HG02840 (cell line): ENCODE data around the gene AJM1.
"Not testable (repeated sequence)": the region's sequence is repeated elsewhere in the genome, so short reads cannot be mapped to it uniquely, and the experiment has no call there.

Experiments used
- ATAC-seq: cut with Tn5 transposase; IDR thresholded peaks from one replicate; pipeline ENCODE4 v1.9.1; 2021; ENCODE audit warnings: mild to moderate bottlenecking, moderate library complexity, moderate number of reproducible peaks; ENCODE audit not compliant: unreplicated experiment, low FRiP score

Gene AJM1

DNA sequence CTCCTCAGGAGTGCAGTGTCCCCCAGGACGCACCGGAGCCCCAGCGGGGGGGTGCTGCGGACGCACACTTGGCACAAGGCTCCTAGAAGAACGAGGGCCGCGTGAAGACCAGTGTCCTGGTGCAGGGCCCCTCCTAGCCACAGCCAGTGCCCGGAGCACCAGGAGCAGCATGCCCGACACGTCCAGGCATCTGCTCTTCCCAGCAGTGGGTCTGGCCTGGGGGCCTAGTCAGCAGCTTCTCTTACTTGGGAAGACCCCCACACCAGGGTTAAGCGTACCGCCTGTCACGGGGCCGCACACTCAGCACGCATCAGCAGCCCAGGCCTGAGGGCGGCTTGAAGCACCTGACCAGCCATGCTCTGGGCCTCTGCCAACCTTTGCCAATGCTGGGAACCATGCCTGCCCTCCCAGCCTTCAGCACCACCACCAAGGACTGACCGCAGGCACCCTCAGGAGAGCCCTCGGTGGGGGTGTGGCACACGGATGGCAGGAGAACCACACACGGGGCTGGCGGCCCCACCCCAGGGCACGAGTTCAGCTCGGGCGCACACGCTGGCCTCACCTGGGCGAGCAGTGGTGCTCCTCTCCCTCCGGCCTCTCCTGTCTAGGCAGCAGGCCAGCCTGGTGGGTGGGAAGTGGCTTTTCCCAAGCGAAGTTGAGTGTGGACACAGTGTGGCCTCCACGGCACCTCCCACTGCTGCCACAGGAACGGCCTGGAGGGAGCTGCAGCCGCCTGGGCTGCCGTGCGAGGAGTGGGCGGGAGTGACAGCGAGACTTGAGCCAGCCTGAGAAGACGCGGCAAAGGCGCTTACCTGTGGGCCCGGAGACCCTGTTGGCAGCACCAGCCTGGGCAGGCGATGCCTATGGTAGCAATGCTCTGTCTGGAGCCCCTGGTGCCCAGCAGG, 12.0 kb upstream of the AJM1 start:
- no peak for ATAC-seq

DNA sequence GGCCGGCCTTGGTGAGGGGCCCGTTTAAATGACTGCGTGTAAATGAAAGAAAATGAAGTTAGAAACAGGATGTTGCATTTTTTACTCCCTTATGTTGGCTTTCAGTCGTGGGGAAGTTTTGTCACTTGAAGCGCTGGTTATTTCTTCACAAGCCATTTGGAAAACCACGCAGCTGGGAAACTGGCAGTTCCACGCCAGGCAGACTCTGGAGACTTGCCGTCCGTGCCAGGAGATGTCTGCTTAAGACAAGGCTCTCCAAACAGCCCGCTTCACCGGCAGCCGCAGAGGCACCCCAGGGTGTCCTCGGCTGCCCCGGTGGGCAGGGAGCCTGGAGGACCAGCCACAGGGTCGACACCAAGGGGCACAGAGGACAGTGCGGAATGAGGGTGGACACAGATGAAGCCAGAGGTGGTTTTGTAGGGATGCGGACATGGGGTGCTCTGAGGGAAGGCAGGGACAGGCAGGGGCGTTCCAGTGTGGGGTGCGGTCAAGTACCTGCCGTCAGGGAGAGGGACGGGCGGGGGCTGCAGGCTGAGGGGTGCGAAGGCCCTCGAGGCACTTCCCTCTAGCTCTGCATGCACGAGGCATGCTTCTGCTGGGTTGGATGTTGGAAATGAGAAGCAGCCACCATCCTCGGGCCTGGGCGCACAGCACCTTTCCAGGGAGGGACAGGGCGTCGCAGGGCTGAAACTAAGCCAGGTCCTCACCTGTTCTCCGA, 11.1 kb upstream of the AJM1 start:
- no peak for ATAC-seq

DNA sequence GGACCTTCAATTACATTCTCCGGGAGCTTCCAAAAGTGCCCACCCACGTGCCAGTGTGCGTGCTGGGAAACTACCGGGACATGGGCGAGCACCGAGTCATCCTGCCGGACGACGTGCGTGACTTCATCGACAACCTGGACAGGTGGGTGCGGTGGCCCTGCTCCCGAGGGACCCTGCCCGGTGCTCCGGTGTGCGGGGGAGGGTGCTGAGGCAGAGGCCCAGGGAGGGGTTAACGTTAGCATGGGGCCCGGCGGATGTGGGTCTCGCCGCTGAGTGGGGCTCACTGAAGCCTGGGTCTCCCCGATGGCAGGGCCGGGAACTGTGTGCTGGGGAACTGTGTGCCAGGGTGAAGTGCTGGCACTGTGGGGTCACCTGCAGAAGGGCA, 10.6 kb upstream of the AJM1 start:
- no peak for ATAC-seq

- ATAC-seq: no peak
These were observed 9.7 kb upstream of the AJM1 start for GRCh38 chr9:136832581-136832980.

DNA sequence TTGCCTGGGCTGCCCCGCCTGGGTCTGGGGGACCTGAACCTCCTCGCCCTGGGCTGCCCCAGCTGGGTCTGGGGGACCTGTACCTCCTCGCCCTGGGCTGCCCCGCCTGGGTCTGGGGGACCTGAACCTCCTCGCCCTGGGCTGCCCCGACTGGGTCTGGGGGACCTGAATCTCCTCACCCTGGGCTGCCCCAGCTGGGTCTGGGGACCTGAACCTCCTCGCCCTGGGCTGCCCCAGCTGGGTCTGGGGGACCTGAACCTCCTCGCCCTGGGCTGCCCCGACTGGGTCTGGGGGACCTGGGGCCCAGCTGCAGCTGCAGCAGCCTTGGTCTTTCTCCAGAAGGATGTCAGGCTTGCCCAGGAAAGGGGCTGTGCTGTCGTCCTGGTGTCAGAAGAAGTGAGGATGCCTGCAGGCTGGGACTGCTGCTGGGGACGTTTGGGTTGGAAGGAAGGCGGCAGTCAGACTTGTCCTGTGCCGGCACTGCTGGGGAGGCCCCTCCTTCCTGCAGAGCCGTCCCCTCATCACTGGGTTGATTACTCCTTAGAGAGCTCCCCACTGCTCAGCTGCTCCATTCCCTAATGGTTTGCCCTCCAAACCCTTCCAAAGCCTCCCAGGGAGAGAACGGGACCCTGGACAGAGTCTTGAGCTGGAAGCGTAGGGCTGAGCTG, 8.8 kb upstream of the AJM1 start:
- not testable (repeated sequence) for ATAC-seq

GRCh38 chr9:136835162-136835931, 6.9 kb upstream of the AJM1 start:
- ATAC-seq: no peak

GRCh38 chr9:136835932-136836904, 6.1 kb upstream of the AJM1 start:
- ATAC-seq: no peak

GRCh38 chr9:136837146-136837855, 5.0 kb upstream of the AJM1 start:
- no peak for ATAC-seq

DNA sequence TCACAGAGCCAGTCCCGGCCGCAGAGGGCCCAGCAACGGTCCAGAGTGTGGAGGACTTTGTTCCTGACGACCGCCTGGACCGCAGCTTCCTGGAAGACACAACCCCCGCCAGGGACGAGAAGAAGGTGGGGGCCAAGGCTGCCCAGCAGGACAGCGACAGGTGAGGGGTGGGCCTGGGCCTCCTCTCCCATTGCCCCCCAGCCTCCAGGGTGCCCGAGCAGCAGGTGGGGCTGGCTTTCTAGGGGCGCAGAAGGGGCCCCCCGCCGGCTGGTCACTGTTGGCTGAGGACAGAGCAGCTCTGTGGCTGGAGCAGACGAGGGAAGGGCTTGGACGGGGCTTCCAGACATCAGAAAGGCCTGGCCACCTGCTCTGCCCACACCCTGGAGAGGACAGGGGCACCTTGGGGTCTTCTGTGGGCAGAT, 4.4 kb upstream of the AJM1 start:
- ATAC-seq: not testable (repeated sequence)

DNA sequence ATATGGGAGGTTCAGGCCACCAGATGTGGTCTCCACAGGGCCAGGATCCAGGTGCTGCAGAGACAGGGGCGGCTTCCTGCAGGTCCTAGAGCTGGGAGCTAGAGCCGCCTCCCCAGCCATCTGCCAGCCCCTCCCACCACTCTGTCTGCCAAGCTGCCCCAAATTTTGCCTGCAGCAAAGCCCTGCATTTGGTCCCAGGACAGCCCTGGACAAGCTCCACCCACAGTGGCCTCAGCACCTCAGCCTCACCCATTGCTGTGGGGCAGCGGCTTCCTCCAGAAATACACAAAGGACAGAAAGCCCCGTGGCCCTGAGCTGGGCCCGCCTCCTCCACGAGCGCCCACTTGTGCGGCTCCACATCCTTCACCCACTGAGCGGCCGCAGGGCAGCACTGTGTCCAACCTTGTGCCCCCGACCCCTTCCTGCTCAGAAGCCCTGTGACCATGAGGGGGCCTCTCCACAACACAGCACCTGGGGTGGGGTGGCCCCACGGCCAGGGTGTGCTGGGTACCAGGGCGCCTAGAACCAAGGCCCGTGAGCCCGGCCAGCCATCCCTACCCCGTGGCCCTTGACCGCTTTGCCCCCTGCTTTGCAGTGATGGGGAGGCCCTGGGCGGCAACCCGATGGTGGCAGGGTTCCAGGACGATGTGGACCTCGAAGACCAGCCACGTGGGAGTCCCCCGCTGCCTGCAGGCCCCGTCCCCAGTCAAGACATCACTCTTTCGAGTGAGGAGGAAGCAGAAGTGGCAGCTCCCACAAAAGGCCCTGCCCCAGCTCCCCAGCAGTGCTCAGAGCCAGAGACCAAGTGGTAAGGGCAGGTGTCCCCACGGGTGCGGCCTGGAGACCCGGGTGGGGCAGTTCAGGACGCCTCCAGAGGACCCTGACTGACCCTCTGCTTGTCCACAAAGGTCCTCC, 3.7 kb upstream of the AJM1 start:
- ATAC-seq: no peak

GRCh38 chr9:136839229-136840139, 2.8 kb upstream of the AJM1 start:
- no peak for ATAC-seq

DNA sequence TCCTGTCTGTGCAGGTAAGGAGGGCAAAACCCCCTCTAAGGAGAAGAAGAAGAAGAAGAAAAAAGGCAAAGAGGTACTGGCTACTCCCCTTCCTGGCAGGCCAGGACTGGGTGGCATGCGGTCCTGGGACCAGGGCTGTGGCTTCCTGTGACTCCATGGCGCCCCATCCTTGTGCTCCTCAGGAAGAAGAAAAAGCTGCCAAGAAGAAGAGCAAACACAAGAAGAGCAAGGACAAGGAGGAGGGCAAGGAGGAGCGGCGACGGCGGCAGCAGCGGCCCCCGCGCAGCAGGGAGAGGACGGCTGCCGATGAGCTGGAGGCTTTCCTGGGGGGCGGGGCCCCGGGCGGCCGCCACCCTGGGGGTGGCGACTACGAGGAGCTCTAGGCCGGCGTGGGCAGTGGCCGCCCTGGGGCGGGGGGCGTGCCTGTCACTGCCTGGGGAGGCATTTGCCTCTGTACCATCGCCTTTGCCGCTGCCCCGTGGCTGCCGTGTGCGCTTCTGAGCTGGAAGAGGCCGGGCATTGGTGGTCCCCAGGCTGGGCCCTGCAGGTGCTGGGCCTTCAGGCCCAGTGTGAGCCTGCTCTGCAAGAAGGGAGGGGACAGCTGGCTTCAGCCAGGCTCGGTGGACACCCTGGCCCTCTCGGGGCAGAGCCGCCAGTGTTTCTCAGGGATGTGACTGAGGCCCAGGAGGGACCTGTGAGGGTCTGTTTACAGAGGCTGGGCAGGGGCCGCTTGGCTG, 2.0 kb upstream of the AJM1 start:
- ATAC-seq: no peak

DNA sequence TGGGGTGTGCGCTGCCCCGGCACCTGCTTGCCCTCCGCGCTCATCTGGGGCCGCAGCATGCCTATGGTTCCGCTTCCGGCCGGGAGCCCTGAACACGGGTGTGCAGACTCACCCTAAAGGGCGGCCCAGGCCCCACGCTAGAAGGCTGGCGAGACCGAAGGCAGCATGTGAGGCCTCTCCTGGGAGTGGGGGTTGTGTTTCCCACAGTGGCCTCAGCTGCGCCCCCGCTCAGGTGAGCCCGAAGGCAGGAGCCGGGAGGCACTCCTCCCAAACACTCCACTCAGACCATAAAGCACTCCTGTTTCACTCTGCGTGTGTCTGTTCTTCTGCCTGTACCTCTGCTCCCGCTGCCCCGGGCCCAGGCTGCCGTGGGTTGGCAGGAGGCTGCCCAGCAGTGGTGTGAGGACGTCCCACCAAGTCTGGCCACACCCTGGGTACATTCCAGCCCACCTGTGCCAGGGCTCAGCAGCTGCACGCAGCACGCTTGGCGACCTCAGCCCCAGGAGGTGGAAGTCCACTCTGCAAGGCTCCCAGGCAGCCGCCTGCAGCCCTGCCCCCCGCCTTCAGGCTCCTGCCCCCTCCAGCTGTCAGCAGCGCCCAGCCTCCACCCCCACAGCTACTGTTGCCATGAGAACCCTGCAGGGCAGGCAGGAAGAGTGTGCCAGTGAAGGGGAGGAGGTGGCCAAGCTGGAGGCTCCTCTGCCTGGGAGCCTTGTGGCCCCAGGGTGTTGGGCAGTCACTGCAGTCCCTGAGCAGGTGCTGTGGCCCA, 1.2 kb upstream of the AJM1 start:
- ATAC-seq: no peak

- not testable (repeated sequence) for ATAC-seq
These were observed 465 bp upstream of the AJM1 start for GRCh38 chr9:136841646-136842379.
